K562 (cell line): ENCODE data around the gene PBRM1. TPM values are rescaled to one million over a fixed set of nuclear protein-coding genes. Genes with fewer than 3 reads are reported as not detected.
A peak's percentile ranks its signal among the peaks of the same experiment; 100 is the strongest.

ENCODE experiments used
- ARID1B ChIP-seq: fragments of 450-650 bp; IDR thresholded peaks from 2 replicates; pipeline ENCODE4 v1.6.1; 2016; ENCODE audit warnings: antibody characterized with exemption, mild to moderate bottlenecking, inconsistent platforms
- ATF2 ChIP-seq: sonication (generic); formaldehyde crosslinking; IDR thresholded peaks from 2 replicates; pipeline ENCODE4 v1.8.1; 2022; ENCODE audit warnings: missing genetic modification reagents
- ATF3 ChIP-seq, 2 experiments: fragments of 450-650 bp in 1 of 2; sonication (generic) in 1 of 2; formaldehyde crosslinking in 1 of 2; IDR thresholded peaks in 1 of 2; conservative IDR thresholded peaks in 1 of 2; 2 replicates each; pipeline versions ENCODE4 v1.6.1 to v1.8.1; 2016 to 2023; ENCODE audit warnings: mild to moderate bottlenecking in 2 of 2, moderate library complexity in 2 of 2, inconsistent platforms in 1 of 2, missing genetic modification reagents in 1 of 2
- BRCA1 ChIP-seq, 2 experiments: fragments of 450-650 bp in 1 of 2; sonication (generic) in 1 of 2; formaldehyde crosslinking in 1 of 2; IDR thresholded peaks; 2 replicates each; pipeline versions ENCODE4 v1.5.0 to v1.6.1; 2017 to 2020; ENCODE audit warnings: mild to moderate bottlenecking in 1 of 2, missing genetic modification reagents in 1 of 2
- CBFA2T2 ChIP-seq: fragments of 450-650 bp; conservative IDR thresholded peaks from 2 replicates; pipeline ENCODE4 v1.6.1; 2017; ENCODE audit warnings: mild to moderate bottlenecking
- EP400 ChIP-seq: fragments of 450-650 bp; IDR thresholded peaks from 2 replicates; pipeline ENCODE4 v1.6.1; 2017; ENCODE audit warnings: antibody characterized with exemption, mild to moderate bottlenecking, moderate library complexity
- ETV5 ChIP-seq: sonication (generic); formaldehyde crosslinking; IDR thresholded peaks from 2 replicates; pipeline ENCODE4 v1.4.0; 2020; ENCODE audit warnings: low read depth, mild to moderate bottlenecking, missing genetic modification reagents
- HINFP ChIP-seq: fragments of 450-650 bp; conservative IDR thresholded peaks from 2 replicates; pipeline ENCODE4 v1.6.1; 2016; ENCODE audit warnings: missing genetic modification characterization, low read depth, mild to moderate bottlenecking, control low read depth, missing compliant biosample characterization
- MECOM ChIP-seq: fragments of 250-450 bp; sonication (Bioruptor Pico); IDR thresholded peaks from 2 replicates; pipeline ENCODE4 v1.8.0; 2022; ENCODE audit warnings: inconsistent platforms
- MNT ChIP-seq, 2 experiments: fragments of 450-650 bp; conservative IDR thresholded peaks; 2 replicates each; pipeline ENCODE4 v1.6.1; 2017; ENCODE audit warnings: mild to moderate bottlenecking in 2 of 2, moderate library complexity in 2 of 2
- NRF1 ChIP-seq, 2 experiments: fragments of 450-650 bp; IDR thresholded peaks in 1 of 2; conservative IDR thresholded peaks in 1 of 2; 2 replicates each; pipeline ENCODE4 v1.6.1; 2014; ENCODE audit warnings: mild to moderate bottlenecking in 2 of 2
- PRMT5 ChIP-seq: sonication (generic); formaldehyde crosslinking; IDR thresholded peaks from 2 replicates; pipeline ENCODE4 v1.5.0; 2020; ENCODE audit warnings: missing genetic modification reagents
- PTBP1 ChIP-seq: fragments of 200-400 bp; formaldehyde crosslinking; IDR thresholded peaks from 2 replicates; pipeline ENCODE4 v1.6.1; 2017; ENCODE audit warnings: low read depth, low read length
- RCOR1 ChIP-seq, 2 experiments: IDR thresholded peaks; 2 replicates each; pipeline ENCODE4 v1.6.1; 2012; ENCODE audit warnings: low read depth in 2 of 2, low read length in 2 of 2, borderline replicate concordance in 1 of 2, improper control_type of control experiment in 1 of 2
- SP2 ChIP-seq: IDR thresholded peaks from 2 replicates; pipeline ENCODE4 v1.6.1; 2011; ENCODE audit warnings: mild to moderate bottlenecking, low read depth, low read length, moderate library complexity; ENCODE audit not compliant: poor library complexity, severe bottlenecking; ENCODE audit errors: extremely low read depth
- ZBTB1 ChIP-seq: sonication (generic); formaldehyde crosslinking; IDR thresholded peaks from 2 replicates; pipeline ENCODE4 v1.8.1; 2023; ENCODE audit warnings: missing genetic modification reagents, low read depth, mild to moderate bottlenecking, borderline replicate concordance
- ZBTB2 ChIP-seq: fragments of 450-650 bp; IDR thresholded peaks from 2 replicates; pipeline ENCODE4 v1.6.1; 2016; ENCODE audit warnings: antibody characterized with exemption
- ZNF740 ChIP-seq, 3 experiments: fragments of 200-800 bp in 1 of 3; sonication (Bioruptor generic) in 1 of 3; sonication (generic) in 1 of 3; formaldehyde crosslinking in 1 of 3; IDR thresholded peaks; 2 replicates each; pipeline versions ENCODE4 v1.6.1 to v1.8.0; 2016 to 2022; ENCODE audit warnings: mild to moderate bottlenecking in 2 of 3, missing compliant biosample characterization in 2 of 3, missing genetic modification characterization in 2 of 3, missing genetic modification reagents in 1 of 3
- ZNF76 ChIP-seq: fragments of 250-450 bp; sonication (Bioruptor Pico); IDR thresholded peaks from 2 replicates; pipeline ENCODE4 v1.4.0; 2020; ENCODE audit warnings: mild to moderate bottlenecking, moderate library complexity, borderline replicate concordance
- polyA plus RNA-seq, 8 experiments: library from polyadenylated mRNA; depleted of rRNA in 4 of 8; stranded (reverse) in 5 of 8; unstranded in 3 of 8; fragments of >200 nt; fragmentation: Nextera tagmentation in 2 of 8; fragmentation: Illumina TruSeq in 1 of 8; extraction: Ambion mirVana in 2 of 8; extraction: Trizol in 1 of 8; gene quantifications; 2 replicates each; pipeline versions ENCODE4 v1.2.1 to v1.2.3, GENCODE V29; 2011 to 2014; ENCODE audit warnings: inconsistent platforms in 1 of 8, missing spikeins in 1 of 8
- total RNA-seq, 7 experiments: library from RNA; depleted of rRNA in 6 of 7; stranded (reverse); fragments of >200 nt in 6 of 7; fragmentation: Illumina TruSeq in 2 of 7; extraction: Trizol in 2 of 7; gene quantifications; 2 replicates each; pipeline versions ENCODE4 v1.2.1 to v1.2.3, GENCODE V29; 2011 to 2021; ENCODE audit warnings: low replicate concordance in 1 of 7

PBRM1 gene
- total and polyA plus RNA-seq, 9 of the 15 experiments (the other 6 are each of a cell fraction or from before 2014, with no cell fraction given) = 3.9 to 31.8 (median 19.0) TPM

- TF ChIP-seq ATF2 (CRISPR knock-in tag) = no peak
- no peak for TF ChIP-seq PRMT5 (CRISPR knock-in tag)
- TF ChIP-seq ETV5 (CRISPR knock-in tag) = peak; percentile 33; the same call in 1 of the 2 replicates
- TF ChIP-seq NRF1 (conservative IDR thresholded peaks at IDR 0.05 in 1 of 2, IDR thresholded peaks at IDR 0.05 in 1 of 2) = no peak
- TF ChIP-seq ZBTB1 (CRISPR knock-in tag) = no peak
- peak; percentile 75 for TF ChIP-seq ARID1B
- TF ChIP-seq ZNF76 (CRISPR knock-in tag) = no peak
- peak; percentile 60 for TF ChIP-seq EP400
- TF ChIP-seq PTBP1 = no peak
- peak; percentile 55; the same call in 1 of the 2 replicates for TF ChIP-seq ATF3 (IDR thresholded peaks at IDR 0.05)
- no peak for TF ChIP-seq ATF3 (CRISPR knock-in tag; conservative IDR thresholded peaks at IDR 0.05)
- 0 out of 2 replicates have a peak, but pooled peaks have one; percentile 58 for TF ChIP-seq ZBTB2
- no peak for TF ChIP-seq MECOM (CRISPR knock-in tag)
- peak in 1 of 2 experiments; percentile 52; a peak in 1 of 4 replicates for TF ChIP-seq MNT (conservative IDR thresholded peaks at IDR 0.05)
- no peak for TF ChIP-seq BRCA1 (IDR thresholded peaks at IDR 0.05)
- no peak for TF ChIP-seq BRCA1 (CRISPR knock-in tag; IDR thresholded peaks at IDR 0.05)
- peak; percentile 65 for TF ChIP-seq CBFA2T2
- TF ChIP-seq ZNF740 (CRISPR knock-in tag; IDR thresholded peaks at IDR 0.05) = no peak
- TF ChIP-seq ZNF740 (tag; IDR thresholded peaks at IDR 0.05) = no peak
- TF ChIP-seq RCOR1 (IDR thresholded peaks at IDR 0.05; ENCODE audit: borderline replicate concordance in 1 of 2, low read depth in 2 of 2, low read length in 2 of 2) = peak in 1 of 2 experiments; percentile 38; a peak in 1 of 4 replicates
- no peak for TF ChIP-seq SP2
- no peak for TF ChIP-seq HINFP
Observed at GRCh38 chr3:52532517-52532837, 153.2 kb downstream of the PBRM1 start (continued).
